ENCODE results near the gene GNPTG. TPM values are rescaled to one million over a fixed set of nuclear protein-coding genes. Genes with fewer than 3 reads are reported as not detected.

Gene GNPTG
- total RNA-seq, 1 experiment from 2014 or later = 40.6 TPM

- Histone ChIP-seq H3K27me3 (ENCODE audit: insufficient read depth, low read depth) (no peaks in the 10 kb centered on the region), H3F3A (ENCODE audit: insufficient read depth, low read depth) (peaks cover 3% of the 10 kb centered on the region; the same call in 1 of the 2 replicates), H4K20me1 (ENCODE audit: insufficient read depth) (peaks cover 28% of the 10 kb centered on the region), H2AFZ (no peak overlapping the region), H3K9me3 (ENCODE audit: insufficient read depth, low read depth) (no peaks in the 10 kb centered on the region), H3K27ac (no peak overlapping the region), H3K4me3 (peak overlapping the region; percentile 61; the same call in 1 of the 2 replicates), H3K79me2 (ENCODE audit: low read depth) (peaks cover 12% of the 10 kb centered on the region), H3K4me2 (peak overlapping the region; percentile 92), H3K9me2 (ENCODE audit: insufficient read depth) (no peaks in the 10 kb centered on the region), H3K36me3 (ENCODE audit: low read depth) (no peaks in the 10 kb centered on the region), H3K4me1 (replicated peaks; ENCODE audit: insufficient read depth) (peaks cover 9% of the 10 kb centered on the region; the same call in 1 of the 2 replicates)
- DNase-seq = no peak
- TF ChIP-seq EZH2 (IDR thresholded peaks at IDR 0.05; ENCODE audit: low read depth) (no peak), CTCF (conservative IDR thresholded peaks at IDR 0.05) (no peak)
- intact Hi-C loops (cut with micrococcal nuclease; ENCODE audit: unreplicated experiment) = no loop called here
- BruUV-seq (replicated peaks) = no TSS peak
- ChIA-PET CTCF (interaction anchor here (0.6 kb wide), 1 partner anchor 13 kb away, joined by 4 read pairs; no protein-coding TSS in a partner anchor), POLR2A (ENCODE audit: unreplicated experiment) (interaction anchor here (0.5 to 1.0 kb wide), 4 partner anchors 47 to 105 kb away, joined by 4 to 60 read pairs (median 6); no protein-coding TSS in a partner anchor)
Measured at GRCh38 chr16:1407753-1408152, 56.0 kb downstream of the GNPTG start.

DNA sequence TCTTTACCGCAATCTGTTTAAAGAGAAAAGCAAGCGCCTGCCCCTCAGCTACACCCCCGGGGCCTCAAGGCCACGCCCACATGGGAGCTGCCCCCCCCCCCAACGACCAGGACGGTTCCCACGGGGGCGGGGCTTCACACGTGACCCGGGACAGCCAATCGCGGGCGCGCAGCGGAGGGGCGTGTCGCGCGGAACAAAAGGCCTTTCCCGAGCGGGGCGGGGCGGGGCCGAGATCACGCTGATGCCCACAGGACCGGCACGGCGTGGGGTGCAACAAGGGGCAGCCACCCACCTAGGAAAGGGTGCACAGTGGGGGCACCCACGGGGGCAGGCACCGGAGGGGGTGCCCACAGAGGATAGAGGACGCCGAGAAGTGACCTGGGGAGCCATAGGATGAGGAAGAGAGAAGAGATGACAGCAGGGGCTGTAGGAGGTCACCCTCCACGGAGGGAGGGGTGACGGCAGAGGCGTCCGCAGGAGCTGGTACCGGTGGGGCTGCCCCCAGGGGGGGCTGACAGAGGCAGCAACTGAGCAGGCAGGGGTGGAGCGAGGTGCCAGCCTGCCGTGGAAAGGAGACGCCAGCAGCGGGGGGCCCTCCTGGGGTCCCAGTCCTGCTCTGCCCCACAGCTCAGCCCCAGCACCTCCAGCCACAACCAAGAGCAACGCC lies 56.6 kb downstream of the GNPTG start:
- peaks cover 32% of the 10 kb centered on the region for H4K20me1 ChIP-seq (ENCODE audit: insufficient read depth)
- H3K36me3 ChIP-seq (ENCODE audit: low read depth) = no peaks in the 10 kb centered on the region
- H3K79me2 ChIP-seq (ENCODE audit: low read depth) = peaks cover 15% of the 10 kb centered on the region
- peak overlapping the region; percentile 61 for H3K4me3 ChIP-seq
- H3K27me3 ChIP-seq (ENCODE audit: insufficient read depth, low read depth) = no peaks in the 10 kb centered on the region
- no TSS peak for BruUV-seq (replicated peaks)
- H3K4me2 ChIP-seq = peak overlapping the region; percentile 92
- CTCF ChIA-PET = interaction anchor here (0.5 to 0.7 kb wide), 3 partner anchors 13 to 205 kb away, joined by 4 to 9 read pairs (median 8); no protein-coding TSS in a partner anchor
- no peak overlapping the region for H3K27ac ChIP-seq
- H3K9me3 ChIP-seq (ENCODE audit: insufficient read depth, low read depth) = no peaks in the 10 kb centered on the region
- no peaks in the 10 kb centered on the region for H3K9me2 ChIP-seq (ENCODE audit: insufficient read depth)
- intact Hi-C loops (cut with micrococcal nuclease; ENCODE audit: unreplicated experiment) = no loop called here
- H2AFZ ChIP-seq = no peak overlapping the region
- H3F3A ChIP-seq (ENCODE audit: insufficient read depth, low read depth) = peaks cover 3% of the 10 kb centered on the region; the same call in 1 of the 2 replicates
- DNase-seq = peak; percentile 69 to 97
- POLR2A ChIA-PET (ENCODE audit: unreplicated experiment) = interaction anchor here (0.5 to 1.0 kb wide), 4 partner anchors 48 to 104 kb away, joined by 4 to 60 read pairs (median 6); no protein-coding TSS in a partner anchor
- H3K4me1 ChIP-seq (replicated peaks; ENCODE audit: insufficient read depth) = peaks cover 9% of the 10 kb centered on the region; the same call in 1 of the 2 replicates
- TF ChIP-seq EZH2 (IDR thresholded peaks at IDR 0.05; ENCODE audit: low read depth) (no peak), CTCF (conservative IDR thresholded peaks at IDR 0.05) (no peak)

DNA sequence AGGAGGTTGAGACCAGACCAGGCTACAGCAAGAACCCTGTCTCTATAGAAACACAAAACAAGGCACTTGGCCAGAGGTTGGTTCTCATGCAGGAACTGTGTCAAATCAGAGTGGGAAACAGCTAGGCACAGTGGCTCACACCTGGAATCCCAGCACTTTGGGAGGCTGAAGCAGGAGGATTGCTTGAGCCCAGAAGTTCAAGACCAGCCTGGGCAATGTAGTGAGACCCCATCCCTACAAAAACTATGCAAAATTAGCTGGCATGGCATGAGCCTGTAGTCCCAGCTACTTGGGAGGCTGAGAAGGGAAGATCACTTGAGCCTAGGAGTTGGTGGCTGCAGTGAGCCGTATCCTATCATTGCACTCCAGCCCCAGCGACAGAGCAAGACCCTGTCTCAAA lies 61.1 kb downstream of the GNPTG start:
- Histone ChIP-seq H3K27me3 (ENCODE audit: insufficient read depth, low read depth) (no peaks in the 10 kb centered on the region), H4K20me1 (ENCODE audit: insufficient read depth) (peaks cover 20% of the 10 kb centered on the region), H3F3A (ENCODE audit: insufficient read depth, low read depth) (peaks cover 33% of the 10 kb centered on the region), H3K4me1 (replicated peaks; ENCODE audit: insufficient read depth) (peaks cover 37% of the 10 kb centered on the region), H2AFZ (no peak overlapping the region), H3K36me3 (ENCODE audit: low read depth) (no peaks in the 10 kb centered on the region), H3K9me2 (ENCODE audit: insufficient read depth) (no peaks in the 10 kb centered on the region), H3K9me3 (ENCODE audit: insufficient read depth, low read depth) (no peaks in the 10 kb centered on the region), H3K27ac (no peak overlapping the region), H3K79me2 (ENCODE audit: low read depth) (peaks cover 19% of the 10 kb centered on the region), H3K4me3 (no peak overlapping the region), H3K4me2 (no peak overlapping the region)
- TF ChIP-seq EZH2 (IDR thresholded peaks at IDR 0.05; ENCODE audit: low read depth) = no peak
- TF ChIP-seq CTCF (conservative IDR thresholded peaks at IDR 0.05) = no peak
- BruUV-seq (replicated peaks) = no TSS peak
- CTCF ChIA-PET = interaction anchor here (0.6 kb wide), 1 partner anchor 45 kb away, joined by 9 read pairs; no protein-coding TSS in a partner anchor
- no peak for DNase-seq
- intact Hi-C loops (cut with micrococcal nuclease; ENCODE audit: unreplicated experiment) = loop anchor here (10.0 kb wide), 1 partner anchor 108 kb away; the partner anchor contains the start of gene UBE2I
- POLR2A ChIA-PET (ENCODE audit: unreplicated experiment) = interaction anchor here (0.7 kb wide), 1 partner anchor 68 kb away, joined by 4 read pairs; no protein-coding TSS in a partner anchor

Other genes starting within 250 kb of the GNPTG start
- 0.08 TPM in 1 of 2 replicates, not detected in the other for gene CACNA1H, start 198.8 kb upstream of the GNPTG start, total RNA-seq (2021)
- not detected in 2 replicates for gene TPSG1, start 126.7 kb upstream of the GNPTG start, total RNA-seq (2021)
- gene TPSB2, start 121.7 kb upstream of the GNPTG start, total RNA-seq (2021) = not detected in 2 replicates
- not detected in 2 replicates for gene TPSAB1, start 111.2 kb upstream of the GNPTG start, total RNA-seq (2021)
- gene TPSD1, start 95.9 kb upstream of the GNPTG start, total RNA-seq (2021) = not detected in 2 replicates
- 218 and 271 TPM in 2 replicates for gene UBE2I, start 42.3 kb upstream of the GNPTG start, total RNA-seq (2021)
- 35.0 and 47.3 TPM in 2 replicates for gene BAIAP3, start 18.3 kb upstream of the GNPTG start, total RNA-seq (2021)
- gene TSR3, start 53 bp upstream of the GNPTG start, total RNA-seq (2021) = 69.5 and 108 TPM in 2 replicates
- gene UNKL, start 62.8 kb downstream of the GNPTG start, total RNA-seq (2021) = 111 and 112 TPM in 2 replicates
- gene UQCC4, start 68.8 kb downstream of the GNPTG start, total RNA-seq (2021) = 21.7 and 27.5 TPM in 2 replicates
- not detected in 2 replicates for gene PERCC1, start 79.1 kb downstream of the GNPTG start, total RNA-seq (2021)
- gene CCDC154, start 92.6 kb downstream of the GNPTG start, total RNA-seq (2021) = 2.4 and 2.8 TPM in 2 replicates
- 110 and 111 TPM in 2 replicates for gene CLCN7, start 123.1 kb downstream of the GNPTG start, total RNA-seq (2021)
- gene PTX4, start 137.0 kb downstream of the GNPTG start, total RNA-seq (2021) = 0.39 TPM in 1 of 2 replicates, not detected in the other
- gene TELO2, start 141.4 kb downstream of the GNPTG start, total RNA-seq (2021) = 56.0 and 67.6 TPM in 2 replicates
- gene TMEM204, start 181.7 kb downstream of the GNPTG start, total RNA-seq (2021) = not detected in 2 replicates